Type B pancreatic cell (in vitro differentiated cells): ENCODE measurements around the gene LRRTM3. TPM values are rescaled to one million over a fixed set of nuclear protein-coding genes. Genes with fewer than 3 reads are reported as not detected.

Experiments
- DNase-seq: peaks from one replicate; pipeline ENCODE4 v3.0.0; 2021; ENCODE audit warnings: mixed read lengths; ENCODE audit not compliant: unreplicated experiment; ENCODE audit errors: extremely low spot score
- H3K27ac Mint-ChIP-seq: 2 replicates; pipeline ENCODE4 v1.8.0; 2021; ENCODE audit warnings: mild to moderate bottlenecking, mixed read lengths
- H3K27me3 Mint-ChIP-seq: 2 replicates; pipeline ENCODE4 v1.8.0; 2021; ENCODE audit warnings: mixed read lengths
- H3K36me3 Mint-ChIP-seq: 2 replicates; pipeline ENCODE4 v1.8.0; 2021; ENCODE audit warnings: mixed read lengths
- H3K4me1 Mint-ChIP-seq: one replicate; pipeline ENCODE4 v1.8.0; 2021; ENCODE audit warnings: mixed read lengths; ENCODE audit not compliant: unreplicated experiment
- H3K4me3 Mint-ChIP-seq: 2 replicates; pipeline ENCODE4 v1.8.0; 2021; ENCODE audit warnings: mild to moderate bottlenecking, mixed read lengths
- H3K9me3 Mint-ChIP-seq: 2 replicates; pipeline ENCODE4 v1.8.0; 2021; ENCODE audit warnings: mixed read lengths
- total RNA-seq: library from RNA; stranded (reverse); gene quantifications from 2 replicates; pipeline ENCODE4 v1.2.1, GENCODE V29; 2021; ENCODE audit warnings: low replicate concordance
- TF ChIP-seq, protein P1 (sequence below): fragments of 200-600 bp; sonication (generic); conservative IDR thresholded peaks from 2 replicates; pipeline ENCODE4 v1.5.0; 2021; ENCODE audit warnings: antibody characterized with exemption, mild to moderate bottlenecking

The LRRTM3 gene
- total RNA-seq, 1 donor from 2014 or later = 2.5 TPM

DNA sequence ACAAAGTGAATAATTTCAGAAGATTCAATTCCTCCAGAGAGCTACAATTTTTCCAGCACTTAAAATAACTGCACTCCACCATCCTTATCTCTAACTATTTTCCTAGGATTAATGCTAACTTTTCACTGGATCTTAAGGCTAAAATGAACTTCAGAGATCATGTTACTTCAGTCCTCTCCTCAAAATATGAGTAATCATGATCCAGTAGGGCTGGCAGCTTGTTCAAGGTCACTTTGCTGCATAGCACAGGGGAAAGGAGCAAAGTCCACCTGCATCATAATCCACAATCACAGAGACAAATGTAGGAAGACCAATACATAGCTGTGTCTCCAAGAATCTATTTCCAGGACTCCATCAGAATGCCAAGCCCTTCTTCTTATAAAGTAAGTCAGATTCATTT is 150.3 kb downstream of the LRRTM3 start:
- H3K4me3 Mint-ChIP-seq = no peak overlapping the region
- peaks cover 9% of the 10 kb centered on the region for H3K4me1 Mint-ChIP-seq
- TF ChIP-seq, protein P1, sequence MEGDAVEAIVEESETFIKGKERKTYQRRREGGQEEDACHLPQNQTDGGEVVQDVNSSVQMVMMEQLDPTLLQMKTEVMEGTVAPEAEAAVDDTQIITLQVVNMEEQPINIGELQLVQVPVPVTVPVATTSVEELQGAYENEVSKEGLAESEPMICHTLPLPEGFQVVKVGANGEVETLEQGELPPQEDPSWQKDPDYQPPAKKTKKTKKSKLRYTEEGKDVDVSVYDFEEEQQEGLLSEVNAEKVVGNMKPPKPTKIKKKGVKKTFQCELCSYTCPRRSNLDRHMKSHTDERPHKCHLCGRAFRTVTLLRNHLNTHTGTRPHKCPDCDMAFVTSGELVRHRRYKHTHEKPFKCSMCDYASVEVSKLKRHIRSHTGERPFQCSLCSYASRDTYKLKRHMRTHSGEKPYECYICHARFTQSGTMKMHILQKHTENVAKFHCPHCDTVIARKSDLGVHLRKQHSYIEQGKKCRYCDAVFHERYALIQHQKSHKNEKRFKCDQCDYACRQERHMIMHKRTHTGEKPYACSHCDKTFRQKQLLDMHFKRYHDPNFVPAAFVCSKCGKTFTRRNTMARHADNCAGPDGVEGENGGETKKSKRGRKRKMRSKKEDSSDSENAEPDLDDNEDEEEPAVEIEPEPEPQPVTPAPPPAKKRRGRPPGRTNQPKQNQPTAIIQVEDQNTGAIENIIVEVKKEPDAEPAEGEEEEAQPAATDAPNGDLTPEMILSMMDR = no peak
- DNase-seq = no peak
- H3K27me3 Mint-ChIP-seq = no peaks in the 10 kb centered on the region
- no peak overlapping the region for H3K27ac Mint-ChIP-seq
- H3K9me3 Mint-ChIP-seq = no peaks in the 10 kb centered on the region
- H3K36me3 Mint-ChIP-seq = no peaks in the 10 kb centered on the region

DNA sequence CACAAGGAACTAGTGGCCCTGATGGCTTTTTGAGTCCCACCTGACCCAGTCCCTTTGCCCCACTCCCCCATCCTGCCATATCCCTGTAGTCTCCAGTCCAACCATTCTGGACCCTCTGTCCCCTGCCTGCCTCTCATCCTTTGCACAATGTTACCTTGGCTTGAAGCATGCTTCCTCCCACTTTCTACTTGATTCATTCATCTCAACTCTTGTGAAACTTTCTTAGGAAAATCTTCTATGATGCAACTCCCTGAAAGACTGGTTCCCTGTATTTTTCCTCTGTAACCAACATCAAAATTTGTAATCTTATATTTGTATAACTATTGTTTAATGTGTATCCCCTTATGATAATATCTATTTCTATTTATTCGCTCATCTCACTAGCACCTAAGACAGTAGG is 151.5 kb downstream of the LRRTM3 start:
- no peak for DNase-seq
- Mint-ChIP-seq H3K4me1 (peaks cover 9% of the 10 kb centered on the region), H3K36me3 (no peaks in the 10 kb centered on the region), H3K27me3 (no peaks in the 10 kb centered on the region), H3K27ac (no peak overlapping the region), H3K9me3 (no peaks in the 10 kb centered on the region), H3K4me3 (no peak overlapping the region)
- TF ChIP-seq, protein P1 = no peak

DNA sequence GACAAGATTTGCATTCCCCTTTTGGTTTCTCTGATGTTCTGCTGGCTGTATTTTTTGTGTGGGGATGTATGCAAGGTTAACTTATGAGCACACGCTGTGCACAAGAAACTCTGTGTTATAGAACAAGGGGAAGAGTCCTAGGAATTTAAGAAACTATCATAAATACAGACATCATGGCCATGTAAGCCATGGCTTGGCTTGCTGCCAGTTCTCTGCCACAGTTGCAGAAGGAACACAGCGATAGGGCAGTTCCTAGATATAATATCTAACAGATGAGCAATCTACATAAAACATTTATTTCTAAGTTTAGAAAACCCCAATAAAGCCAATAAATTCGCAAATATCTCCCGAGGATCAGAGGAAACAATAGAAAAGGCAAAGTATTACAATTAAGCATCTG is 153.3 kb downstream of the LRRTM3 start:
- H3K27me3 Mint-ChIP-seq = no peaks in the 10 kb centered on the region
- no peak overlapping the region for H3K27ac Mint-ChIP-seq
- H3K4me1 Mint-ChIP-seq = peaks cover 9% of the 10 kb centered on the region
- no peaks in the 10 kb centered on the region for H3K9me3 Mint-ChIP-seq
- TF ChIP-seq, protein P1 = no peak
- H3K4me3 Mint-ChIP-seq = no peak overlapping the region
- DNase-seq = no peak
- H3K36me3 Mint-ChIP-seq = no peaks in the 10 kb centered on the region

DNA sequence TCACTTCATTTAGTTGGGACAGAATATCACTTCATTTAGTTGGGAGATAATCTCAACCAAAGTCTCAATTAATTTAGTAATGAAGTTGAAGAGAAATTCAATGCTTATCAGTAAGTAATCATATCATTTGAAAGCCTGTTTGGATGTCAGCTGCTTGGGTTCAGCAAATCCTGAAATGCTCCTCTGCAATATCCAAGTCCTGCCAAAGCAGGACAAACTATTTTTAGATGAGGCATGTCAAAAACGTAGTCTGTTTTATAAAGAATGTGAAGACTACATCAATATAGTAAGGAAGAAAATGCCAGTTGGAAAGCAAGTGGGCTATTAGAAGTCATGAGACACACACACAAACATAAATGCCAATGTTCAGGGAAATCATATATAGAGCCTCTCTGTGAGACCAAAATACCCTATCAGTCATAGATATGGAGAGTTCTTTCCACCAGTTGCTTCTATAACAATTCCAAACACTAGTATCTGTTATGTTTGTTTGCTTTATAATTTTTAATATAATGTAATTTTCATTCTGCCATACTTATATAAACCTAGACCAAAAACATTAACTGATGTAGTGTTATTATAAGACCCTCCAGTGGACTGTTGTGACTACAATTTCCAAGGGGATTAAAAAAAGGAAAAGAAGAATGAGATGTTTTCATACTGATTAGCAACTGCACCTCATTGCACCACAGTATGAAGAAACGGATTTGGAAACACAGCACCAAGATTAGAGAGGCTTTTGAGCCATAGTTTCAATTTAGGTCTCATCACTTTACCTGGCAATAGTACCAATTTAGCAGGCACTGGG is 160.7 kb downstream of the LRRTM3 start:
- TF ChIP-seq, protein P1 = no peak
- no peak for DNase-seq
- no peak overlapping the region for H3K4me3 Mint-ChIP-seq
- H3K4me1 Mint-ChIP-seq = no peaks in the 10 kb centered on the region
- no peaks in the 10 kb centered on the region for H3K36me3 Mint-ChIP-seq
- H3K9me3 Mint-ChIP-seq = no peaks in the 10 kb centered on the region
- H3K27ac Mint-ChIP-seq = no peak overlapping the region
- no peaks in the 10 kb centered on the region for H3K27me3 Mint-ChIP-seq

DNA sequence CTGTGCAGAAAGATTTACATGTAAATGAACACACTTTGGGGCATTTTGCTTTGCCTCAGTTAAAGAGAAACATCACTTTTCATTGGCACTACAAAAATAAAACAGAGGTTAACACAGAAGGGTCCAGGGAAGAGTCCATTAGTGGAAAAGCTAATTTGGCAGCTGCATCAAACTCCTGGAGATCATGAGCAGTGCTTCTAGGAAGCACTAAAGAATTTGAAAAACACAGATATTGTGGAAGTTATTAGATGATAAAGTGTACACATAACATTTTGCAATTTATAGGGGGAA is 161.2 kb downstream of the LRRTM3 start:
- Mint-ChIP-seq H3K27ac (no peak overlapping the region), H3K27me3 (no peaks in the 10 kb centered on the region), H3K36me3 (no peaks in the 10 kb centered on the region), H3K4me3 (no peak overlapping the region), H3K4me1 (no peaks in the 10 kb centered on the region), H3K9me3 (no peaks in the 10 kb centered on the region)
- no peak for DNase-seq
- TF ChIP-seq, protein P1 = no peak
